HG02884 (cell line): Measurements from ENCODE around the gene YIF1B.

Source experiments
- ATAC-seq: cut with Tn5 transposase; IDR thresholded peaks from one replicate; pipeline ENCODE4 v1.9.1; 2021; ENCODE audit warnings: mild to moderate bottlenecking, moderate library complexity; ENCODE audit not compliant: unreplicated experiment

Gene YIF1B

GRCh38 chr19:38306236-38306635 is 9.5 kb downstream of the YIF1B start:
- ATAC-seq: no peak

GRCh38 chr19:38304866-38305429 is 10.8 kb downstream of the YIF1B start:
- no peak for ATAC-seq

DNA sequence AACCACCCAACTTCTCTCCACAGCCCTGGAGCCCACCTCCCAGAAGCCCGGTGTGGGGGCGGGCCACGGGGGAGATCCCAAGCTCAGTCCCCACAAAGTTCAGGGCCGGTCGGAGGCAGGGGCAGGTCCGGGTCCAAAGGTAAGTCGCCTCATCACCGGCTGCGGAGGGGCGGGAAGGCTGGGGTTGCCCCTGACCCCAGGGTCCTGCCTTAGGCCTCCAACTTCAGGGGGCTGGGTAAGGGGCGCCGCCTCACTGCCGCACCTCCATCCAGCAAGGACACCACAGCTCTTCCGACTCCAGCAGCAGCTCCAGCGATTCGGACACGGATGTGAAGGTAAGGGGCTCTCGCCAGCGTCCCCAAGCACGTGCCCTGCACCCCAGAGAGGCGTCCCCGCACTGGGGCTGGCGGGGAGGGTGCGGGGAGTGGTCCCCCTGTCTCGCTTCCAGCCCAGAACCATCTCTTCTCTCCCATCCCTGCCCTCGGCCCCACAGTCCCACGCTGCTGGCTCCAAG is 11.3 kb downstream of the YIF1B start:
- ATAC-seq: no peak

DNA sequence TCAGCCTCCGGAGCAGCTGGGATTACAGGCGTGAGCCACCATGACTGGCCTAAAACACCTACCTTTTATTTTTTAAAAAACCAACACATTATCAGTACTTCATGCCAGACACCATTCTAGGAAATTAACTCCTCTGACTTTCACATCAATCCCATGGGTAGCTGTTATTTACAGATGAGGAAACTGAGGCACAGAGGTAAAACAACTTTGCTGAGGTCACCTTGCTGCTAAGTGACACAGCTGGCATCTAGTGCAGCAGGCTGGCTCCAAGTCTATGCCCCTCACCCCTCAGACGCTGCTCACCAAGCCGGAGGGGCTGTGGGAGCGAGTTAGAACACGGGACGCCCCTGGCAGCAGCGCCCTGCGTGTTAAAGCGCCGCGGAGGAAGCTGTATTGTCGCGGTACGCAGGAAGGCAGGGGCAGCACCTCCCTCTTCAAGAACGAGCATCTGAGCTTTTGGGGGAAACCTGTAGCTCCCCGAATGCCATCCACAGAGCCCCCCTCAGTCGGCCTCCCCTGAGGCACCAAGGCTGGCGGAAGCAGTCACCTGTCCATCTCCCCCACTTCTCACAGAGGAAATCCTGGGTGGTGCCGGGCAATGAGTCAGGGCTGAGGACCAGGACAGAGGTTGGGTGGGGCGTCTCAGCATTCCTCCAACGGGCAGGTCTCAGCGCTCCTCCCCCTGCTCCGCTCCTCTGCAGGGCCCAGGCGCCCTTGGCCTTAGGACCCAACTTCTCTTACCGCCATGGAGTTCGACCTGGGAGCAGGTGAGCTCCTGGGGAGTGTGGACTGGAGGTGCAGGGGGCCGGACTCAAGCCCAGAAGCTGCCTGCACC is 12.0 kb downstream of the YIF1B start, which contains the start of gene C19orf33:
Gene C19orf33 (plus strand): TSS at position 735 of the 835 bp plus-strand sequence. CDS start 11 bp downstream, at position 746.
- no peak for ATAC-seq

DNA sequence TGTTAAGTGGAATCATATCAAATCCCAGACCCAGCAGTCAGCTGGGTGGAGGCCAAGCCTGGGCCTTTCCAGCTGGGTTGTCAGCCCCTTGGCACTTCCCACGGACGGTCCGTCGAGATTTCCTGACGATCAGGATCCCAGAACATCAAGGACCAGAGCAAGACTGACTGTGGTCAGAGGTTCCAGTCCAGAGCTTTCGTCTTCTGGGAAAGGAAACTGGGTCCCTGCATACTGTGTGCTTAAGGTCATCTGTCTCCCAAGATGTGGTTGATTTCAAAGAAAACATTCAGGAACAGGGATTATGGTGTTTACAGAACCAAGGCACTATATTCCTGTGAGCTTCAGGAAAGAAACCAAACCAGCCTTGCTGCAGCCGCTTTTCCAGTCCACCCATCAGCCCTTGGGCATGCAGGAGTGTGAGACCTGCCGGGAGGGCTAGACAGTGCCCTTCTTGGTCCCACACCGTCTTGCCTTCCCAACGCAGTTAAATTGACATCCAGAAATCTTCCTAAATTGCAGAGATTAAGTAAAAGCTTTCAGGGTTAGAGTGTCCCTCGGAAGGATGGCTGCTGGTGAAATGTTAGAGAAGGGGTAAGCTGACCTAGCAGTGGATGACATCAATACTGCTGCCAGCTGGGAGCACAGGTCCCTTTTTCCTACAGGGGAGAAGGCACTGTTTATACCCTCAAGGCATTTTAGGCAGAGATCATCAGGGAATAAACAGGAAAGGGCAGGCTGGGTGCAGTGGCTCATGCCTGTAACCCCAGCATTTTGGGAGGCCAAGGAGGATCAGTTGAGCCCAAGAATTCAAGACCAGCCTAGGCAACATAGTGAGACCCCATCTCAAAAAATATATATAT is 16.7 kb downstream of the YIF1B start:
- ATAC-seq: no peak

- no peak for ATAC-seq
Observed at GRCh38 chr19:38294090-38294489, 21.7 kb downstream of the YIF1B start.

- no peak for ATAC-seq
Observed at GRCh38 chr19:38293281-38293680, 22.5 kb downstream of the YIF1B start.

DNA sequence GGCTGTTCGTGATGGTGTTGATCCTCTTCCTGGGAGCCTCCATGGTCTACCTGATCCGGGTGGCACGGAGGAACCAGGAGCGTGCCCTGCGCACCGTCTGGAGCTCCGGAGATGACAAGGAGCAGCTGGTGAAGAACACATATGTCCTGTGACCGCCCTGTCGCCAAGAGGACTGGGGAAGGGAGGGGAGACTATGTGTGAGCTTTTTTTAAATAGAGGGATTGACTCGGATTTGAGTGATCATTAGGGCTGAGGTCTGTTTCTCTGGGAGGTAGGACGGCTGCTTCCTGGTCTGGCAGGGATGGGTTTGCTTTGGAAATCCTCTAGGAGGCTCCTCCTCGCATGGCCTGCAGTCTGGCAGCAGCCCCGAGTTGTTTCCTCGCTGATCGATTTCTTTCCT is 23.9 kb downstream of the YIF1B start:
- no peak for ATAC-seq

GRCh38 chr19:38290631-38291147 is 25.1 kb downstream of the YIF1B start:
- ATAC-seq: no peak

DNA sequence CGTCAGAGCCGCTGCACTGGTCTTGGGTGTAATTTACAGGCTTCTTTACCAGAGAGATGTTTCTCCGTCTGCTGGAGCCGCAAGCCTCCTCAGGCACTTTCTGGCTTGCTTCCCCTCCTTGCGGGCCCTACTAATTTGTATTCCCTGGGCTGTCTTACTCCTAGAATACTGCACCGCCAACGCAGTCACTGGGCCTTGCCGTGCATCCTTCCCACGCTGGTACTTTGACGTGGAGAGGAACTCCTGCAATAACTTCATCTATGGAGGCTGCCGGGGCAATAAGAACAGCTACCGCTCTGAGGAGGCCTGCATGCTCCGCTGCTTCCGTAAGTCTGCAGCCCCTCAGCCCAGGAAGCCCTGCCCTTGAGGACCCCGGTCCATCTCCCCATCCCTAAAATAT is 25.8 kb downstream of the YIF1B start:
- no peak for ATAC-seq

DNA sequence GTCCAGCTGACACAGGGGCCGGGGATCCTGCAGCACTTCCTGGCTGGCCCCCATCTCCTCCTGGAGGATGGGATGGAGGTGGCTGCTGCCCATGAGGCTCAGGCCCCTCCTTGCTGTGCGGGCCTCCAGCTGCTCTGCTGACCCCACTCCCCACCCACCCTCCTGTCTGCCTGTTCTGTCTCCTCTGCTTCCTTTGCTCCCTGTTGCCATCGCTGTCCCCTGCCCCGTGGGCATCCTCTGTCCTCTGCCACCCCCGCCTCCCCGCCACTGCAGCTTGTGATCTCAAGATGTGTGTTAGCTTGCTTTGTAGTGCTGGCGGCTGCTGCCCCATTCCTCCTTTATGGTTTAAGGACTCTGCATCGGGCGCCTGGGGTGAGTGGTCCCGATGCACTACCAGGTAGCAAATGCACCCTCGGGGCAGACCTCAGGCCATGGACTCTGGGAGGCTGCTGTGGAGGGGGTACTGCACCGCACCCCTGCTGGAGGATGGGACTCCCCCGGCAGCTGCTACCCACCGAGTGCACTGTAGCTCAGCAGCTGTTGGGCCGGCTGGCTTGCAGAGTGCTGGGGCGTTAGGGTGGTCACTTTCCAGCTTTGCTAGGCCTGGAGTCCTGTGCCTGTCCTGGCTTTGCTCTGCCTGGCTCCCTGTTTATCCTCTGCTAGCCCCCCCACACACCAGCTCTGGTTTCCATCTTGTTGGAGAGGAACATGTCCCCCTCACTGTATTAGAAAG is 27.5 kb downstream of the YIF1B start:
- no peak for ATAC-seq

- no peak for ATAC-seq
Observed at GRCh38 chr19:38287604-38288003, 28.1 kb downstream of the YIF1B start.

DNA sequence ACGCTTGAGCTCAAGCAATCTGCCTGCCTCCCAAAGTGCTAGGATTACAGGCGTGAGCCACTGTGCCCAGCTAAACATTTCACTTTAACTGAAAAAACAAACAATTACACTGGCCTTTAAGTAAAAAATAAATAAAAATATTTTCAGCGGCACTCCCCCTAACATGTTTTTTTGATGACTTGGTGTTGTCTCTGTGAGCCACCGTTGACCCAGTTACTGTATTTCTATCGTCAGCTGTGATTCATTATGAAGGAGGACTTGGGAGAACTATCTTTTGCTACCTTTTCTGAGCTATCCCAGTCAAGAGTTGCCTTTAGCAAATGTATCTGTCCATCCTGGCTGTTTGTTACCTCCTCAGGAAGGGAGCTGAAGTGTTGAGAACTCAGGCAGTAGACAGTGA is 30.2 kb downstream of the YIF1B start:
- ATAC-seq: no peak

DNA sequence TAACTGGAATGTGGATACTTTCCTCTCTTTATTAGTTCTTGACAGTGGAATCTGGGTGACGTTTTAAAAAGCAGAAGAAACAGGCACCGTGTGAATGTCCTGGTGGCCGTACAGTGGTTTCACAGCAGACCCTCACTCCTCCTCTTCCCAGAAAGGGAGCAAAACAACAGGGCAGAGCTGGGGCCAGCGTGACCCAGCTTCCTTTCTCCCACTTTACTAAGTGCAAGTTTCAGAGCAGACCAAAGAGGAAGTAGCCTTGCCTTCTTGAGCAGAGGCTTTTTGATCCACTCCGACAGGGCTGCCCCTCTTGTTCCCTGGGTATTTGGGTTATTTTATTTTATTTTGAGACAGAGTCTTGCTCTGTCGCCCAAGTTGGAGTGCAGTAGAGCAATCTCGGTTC is 31.3 kb downstream of the YIF1B start:
- no peak for ATAC-seq

DNA sequence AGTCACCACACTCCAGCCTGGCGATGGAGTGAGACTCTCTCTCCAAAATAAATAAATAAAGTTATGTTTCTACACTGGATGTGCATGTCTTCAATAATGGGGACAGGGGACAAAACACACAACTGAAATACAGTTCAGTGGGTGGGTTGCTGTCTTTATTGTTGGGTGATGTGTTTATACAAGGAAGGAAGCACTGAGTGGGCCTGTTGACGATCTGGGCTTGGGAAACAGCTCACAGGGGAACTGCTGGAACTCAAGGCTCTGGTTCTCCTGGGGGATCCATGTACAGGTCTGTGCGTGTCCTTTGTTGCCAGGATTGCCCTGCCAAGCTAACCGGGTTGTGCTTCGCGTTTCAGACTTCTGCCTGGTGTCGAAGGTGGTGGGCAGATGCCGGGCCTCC is 32.5 kb downstream of the YIF1B start:
- no peak for ATAC-seq

DNA sequence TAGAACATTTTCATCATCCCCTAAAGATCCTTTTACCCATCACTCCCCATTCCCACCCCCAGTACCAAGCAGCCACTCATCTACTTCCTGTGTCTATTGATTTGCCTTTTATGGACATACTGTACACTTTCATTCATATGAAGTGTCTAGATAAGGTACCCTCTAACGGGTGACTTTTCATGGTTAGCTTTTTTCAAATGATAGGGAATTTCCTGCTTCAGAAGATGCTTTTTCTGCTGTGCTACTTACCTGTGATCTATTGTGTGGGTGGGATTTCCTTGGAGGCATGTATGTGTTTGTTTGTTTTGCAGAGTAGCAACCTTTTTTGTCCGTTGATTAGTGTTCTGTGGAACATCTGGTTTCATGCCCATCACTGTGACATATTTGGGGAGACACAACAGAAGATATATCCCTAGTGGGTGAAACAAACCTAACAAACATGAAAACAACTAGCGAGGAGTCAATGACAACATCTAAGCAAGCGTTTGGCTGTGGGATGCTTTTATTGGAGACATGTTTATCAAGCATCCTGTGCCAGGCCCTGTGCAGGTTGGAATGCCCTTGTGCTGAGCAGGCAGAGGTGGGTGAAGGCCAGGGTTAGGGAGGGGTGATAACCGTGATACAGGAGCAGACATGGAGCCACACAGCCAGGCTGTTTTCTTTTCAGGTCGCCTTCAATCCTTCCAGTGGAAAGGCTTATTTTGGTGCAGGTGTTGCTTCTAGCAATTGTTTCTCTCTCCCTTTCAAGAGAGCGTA is 33.8 kb downstream of the YIF1B start:
- ATAC-seq: no peak

DNA sequence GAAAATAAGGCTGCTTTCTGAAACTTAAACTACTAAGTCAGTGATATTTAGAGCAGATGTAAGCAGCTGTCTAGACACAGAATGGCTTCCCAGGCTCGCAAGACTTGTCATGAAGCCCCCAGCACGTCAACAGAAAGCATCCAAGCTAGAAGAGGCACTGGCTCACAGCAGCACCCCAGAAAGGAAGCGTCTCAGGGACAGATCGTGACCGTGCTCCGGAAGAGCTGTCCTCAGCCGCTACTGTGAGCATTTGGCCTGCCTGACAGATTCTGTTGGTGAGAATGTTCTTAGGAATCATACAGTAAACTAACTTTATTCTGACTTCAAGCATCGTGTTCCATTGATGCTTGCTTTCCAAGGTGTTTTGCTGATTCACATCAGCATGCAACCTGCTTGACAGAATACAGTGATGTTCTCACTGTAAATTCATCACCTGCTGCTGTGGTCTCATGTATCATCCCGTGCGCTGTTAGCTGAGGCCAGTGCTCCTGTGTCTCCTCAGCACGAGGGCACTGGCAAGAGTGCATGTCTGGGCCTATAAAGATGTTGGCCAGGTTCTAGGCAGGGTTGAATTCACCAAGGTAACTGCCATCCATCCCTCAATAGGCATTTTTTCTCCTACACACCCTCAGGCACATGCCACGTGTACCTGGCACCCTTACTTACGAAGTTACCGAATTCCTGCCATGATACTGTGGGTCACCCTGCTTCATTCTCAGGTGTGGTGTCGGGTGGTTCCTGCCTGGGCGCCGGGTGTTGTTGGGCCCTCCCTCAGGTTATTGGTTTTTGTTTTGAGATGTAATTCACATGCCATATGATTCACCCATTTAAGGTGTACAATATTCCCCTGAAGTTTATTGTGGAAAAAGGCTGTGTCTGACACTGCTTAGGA is 35.5 kb downstream of the YIF1B start:
- no peak for ATAC-seq

DNA sequence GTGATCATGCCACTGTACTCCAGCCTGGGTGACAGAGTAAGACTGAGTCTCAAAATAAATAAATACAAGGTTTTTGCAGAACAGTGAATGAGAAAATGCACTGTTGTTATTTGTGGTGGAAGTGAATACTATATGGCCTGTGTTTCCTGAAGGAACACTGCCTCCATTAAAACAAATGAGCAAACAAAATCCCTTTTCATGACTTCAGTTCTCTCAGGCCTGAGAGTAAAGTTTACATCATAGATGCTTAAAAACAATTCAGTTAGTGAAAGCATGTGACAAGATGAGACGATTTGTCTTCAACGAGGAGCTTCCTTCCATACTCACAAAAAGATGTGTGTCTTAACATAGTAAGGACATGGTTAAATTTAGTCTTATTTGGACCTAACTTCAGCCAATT is 37.0 kb downstream of the YIF1B start:
- no peak for ATAC-seq
